HepG2 (cell line): ENCODE results near the gene PDLIM7. TPM values are rescaled to one million over a fixed set of nuclear protein-coding genes. Genes with fewer than 3 reads are reported as not detected.

ENCODE experiments used
- ATAC-seq: fragments of 200-7000 bp; cut with Tn5 transposase; 3 replicates; pipeline ENCODE4 v1.9.1; 2020; ENCODE audit warnings: mild to moderate bottlenecking, moderate library complexity
- BruUV-seq: library from RNA; stranded (reverse); fragments of 400-500 nt; replicated peaks from 2 replicates; lab custom pipeline; 2021; lab: Mats Ljungman, UMichigan
- CTCF ChIA-PET: fragments of 300-600 bp; formaldehyde crosslinking; extraction: SDS; loops from one replicate; lab custom pipeline; 2021; ENCODE audit warnings: low total read pairs, inconsistent platforms, low intra/inter-chr PET ratio; lab: Yijun Ruan, JAX
- POLR2A ChIA-PET: fragments of 350-600 bp; sonication (Branson Sonifier 250); formaldehyde crosslinking; loops from one replicate; lab custom pipeline; 2020; ENCODE audit warnings: antibody characterized with exemption, inconsistent platforms; lab: Yijun Ruan, JAX
- DNase-seq: peaks from one replicate; pipeline ENCODE4 v3.0.0-alpha.2; 2015; ENCODE audit warnings: low spot score
- FAIRE-seq: peaks from 3 replicates; lab custom pipeline; 2011; peaks lifted over from hg19 to GRCh38; lab: Jason Lieb, UNC
- H2AFZ ChIP-seq: one replicate; pipeline ENCODE4 v1.6.1; 2011; ENCODE audit warnings: low read length, inconsistent platforms
- H3K27ac ChIP-seq: fragments of 300-600 bp; 3 replicates; pipeline ENCODE4 v1.8.0; 2011; ENCODE audit warnings: mixed run types, mild to moderate bottlenecking, mixed read lengths, low read length, inconsistent platforms; ENCODE audit not compliant: insufficient read depth; ENCODE audit errors: extremely low read length
- H3K27me3 ChIP-seq, 2 experiments: fragments of 200-600 bp in 1 of 2; 2 replicates in 1 of 2; 3 replicates in 1 of 2; pipeline versions ENCODE4 v1.6.0 to v1.8.0; 2011; ENCODE audit warnings: low read length in 2 of 2, mild to moderate bottlenecking in 2 of 2, moderate library complexity in 2 of 2, inconsistent platforms in 1 of 2; ENCODE audit not compliant: insufficient read depth in 2 of 2, control insufficient read depth in 1 of 2
- H3K36me3 ChIP-seq, 2 experiments: fragments of 200-600 bp in 1 of 2; replicated peaks in 1 of 2; 2 replicates in 1 of 2; 3 replicates in 1 of 2; pipeline versions ENCODE4 v1.5.1 to v1.8.0; 2011; ENCODE audit warnings: low read length in 2 of 2, inconsistent platforms in 1 of 2; ENCODE audit not compliant: insufficient read depth in 2 of 2, control insufficient read depth in 1 of 2
- H3K4me1 ChIP-seq: 2 replicates; pipeline ENCODE4 v1.5.1; 2012; ENCODE audit warnings: low read length, inconsistent platforms; ENCODE audit not compliant: insufficient read depth
- H3K4me2 ChIP-seq: 2 replicates; pipeline ENCODE4 v1.6.0; 2011; ENCODE audit warnings: low read depth, low read length, inconsistent platforms
- H3K4me3 ChIP-seq, 3 experiments: fragments of 200-600 bp in 1 of 3; sonication (generic), shearing (Covaris generic) in 1 of 3; replicated peaks in 1 of 3; 2 replicates each; pipeline ENCODE4 v1.5.1; 2011 to 2016; ENCODE audit warnings: low read length in 3 of 3, inconsistent platforms in 2 of 3, low read depth in 2 of 3, mild to moderate bottlenecking in 2 of 3, control low read depth in 1 of 3, mixed read lengths in 1 of 3; ENCODE audit not compliant: insufficient read depth in 1 of 3
- H3K79me2 ChIP-seq: one replicate; pipeline ENCODE4 v1.6.1; 2011; ENCODE audit warnings: low read length, inconsistent platforms; ENCODE audit not compliant: insufficient read depth
- H3K9ac ChIP-seq: 2 replicates; pipeline ENCODE4 v1.6.0; 2011; ENCODE audit warnings: mild to moderate bottlenecking, low read depth, low read length, inconsistent platforms; ENCODE audit not compliant: insufficient read depth
- H3K9me3 ChIP-seq: 2 replicates; pipeline ENCODE4 v1.5.1; 2012; ENCODE audit warnings: mild to moderate bottlenecking, low read length
- H4K20me1 ChIP-seq: 2 replicates; pipeline ENCODE4 v1.6.0; 2011; ENCODE audit warnings: inconsistent platforms, mild to moderate bottlenecking, low read length, moderate library complexity; ENCODE audit not compliant: insufficient read depth
- ARNTL ChIP-seq: sonication (generic); formaldehyde crosslinking; IDR thresholded peaks from 2 replicates; pipeline ENCODE4 v1.4.0; 2020; ENCODE audit warnings: mild to moderate bottlenecking, missing genetic modification reagents
- ATF2 ChIP-seq: sonication (generic); formaldehyde crosslinking; IDR thresholded peaks from 2 replicates; pipeline ENCODE4 v1.4.0; 2020; ENCODE audit warnings: missing genetic modification reagents
- ETV6 ChIP-seq: sonication (generic); formaldehyde crosslinking; conservative IDR thresholded peaks from 2 replicates; pipeline ENCODE4 v1.4.0; 2020; ENCODE audit warnings: missing genetic modification reagents
- HDAC1 ChIP-seq: sonication (generic); formaldehyde crosslinking; IDR thresholded peaks from 2 replicates; pipeline ENCODE4 v1.5.1; 2020; ENCODE audit warnings: mild to moderate bottlenecking, missing genetic modification reagents
- KDM1A ChIP-seq: IDR thresholded peaks from 2 replicates; pipeline ENCODE4 v1.6.1; 2016; ENCODE audit warnings: missing compliant biosample characterization
- MAFK ChIP-seq, 2 experiments: IDR thresholded peaks in 1 of 2; conservative IDR thresholded peaks in 1 of 2; 2 replicates each; pipeline ENCODE4 v1.6.1; 2011; ENCODE audit warnings: improper control_type of control experiment in 2 of 2, low read length in 2 of 2
- ZFP1 ChIP-seq: IDR thresholded peaks from 2 replicates; pipeline ENCODE4 v1.6.1; 2016
- ZNF142 ChIP-seq: sonication (generic); formaldehyde crosslinking; IDR thresholded peaks from 2 replicates; pipeline ENCODE4 v1.4.0; 2020; ENCODE audit warnings: missing genetic modification reagents
- ZNF607 ChIP-seq: sonication (generic); formaldehyde crosslinking; IDR thresholded peaks from 2 replicates; pipeline ENCODE4 v1.5.1; 2020; ENCODE audit warnings: missing genetic modification reagents, mild to moderate bottlenecking, borderline replicate concordance
- ZNF724P ChIP-seq: sonication (generic); formaldehyde crosslinking; IDR thresholded peaks from 2 replicates; pipeline ENCODE4 v1.8.0; 2022; ENCODE audit warnings: missing genetic modification reagents, borderline replicate concordance
- whole genome bisulfite sequencing: methylation state at CpG from one replicate; pipeline ENCODE4 v1.1.6; 2017; ENCODE audit warnings: low lambda C conversion rate; 5-methylcytosine and 5-hydroxymethylcytosine counted together
- in situ Hi-C: cut with HindIII; loops from 2 replicates; pipeline ENCODE4 v1.10.0; 2017; ENCODE audit warnings: low pct_unique_long_range_greater_than_20kb; ENCODE audit not compliant: extremely low pct_ligation_motif_present
- intact Hi-C: fragments of 100-400 bp; cut with micrococcal nuclease; formaldehyde crosslinking; loops from one replicate; pipeline ENCODE4 v1.10.0; 2022; ENCODE audit not compliant: unreplicated experiment
- polyA plus RNA-seq, 8 experiments: library from polyadenylated mRNA; depleted of rRNA in 3 of 8; stranded (reverse) in 7 of 8; unstranded in 1 of 8; fragments of >200 nt; fragmentation: Illumina TruSeq in 4 of 8; extraction: Trizol in 4 of 8; gene quantifications; 2 replicates each; pipeline versions ENCODE4 v1.2.1 to v1.2.3, GENCODE V29; 2011 to 2016; ENCODE audit warnings: low read depth in 4 of 8, missing spikeins in 1 of 8, mixed read lengths in 1 of 8; ENCODE audit not compliant: insufficient read depth in 1 of 8
- total RNA-seq, 5 experiments: library from RNA; depleted of rRNA; stranded (reverse); fragments of >200 nt; fragmentation: Illumina TruSeq; extraction: Trizol; gene quantifications; 2 replicates each; pipeline ENCODE4 v1.2.3, GENCODE V29; 2016; ENCODE audit warnings: low read depth in 1 of 5
- TF ChIP-seq, protein P1 (sequence below): sonication (generic); formaldehyde crosslinking; IDR thresholded peaks from 2 replicates; pipeline ENCODE4 v1.4.0; 2020; ENCODE audit warnings: missing genetic modification reagents, low read depth, mild to moderate bottlenecking, borderline replicate concordance

The PDLIM7 gene
- total and polyA plus RNA-seq, 2 of the 13 experiments (the other 11 are each of a cell fraction or from before 2014, with no cell fraction given), result 21.1 to 31.3 TPM

- TF ChIP-seq ZNF142 (CRISPR knock-in tag), result no peak
- TF ChIP-seq, protein P1, sequence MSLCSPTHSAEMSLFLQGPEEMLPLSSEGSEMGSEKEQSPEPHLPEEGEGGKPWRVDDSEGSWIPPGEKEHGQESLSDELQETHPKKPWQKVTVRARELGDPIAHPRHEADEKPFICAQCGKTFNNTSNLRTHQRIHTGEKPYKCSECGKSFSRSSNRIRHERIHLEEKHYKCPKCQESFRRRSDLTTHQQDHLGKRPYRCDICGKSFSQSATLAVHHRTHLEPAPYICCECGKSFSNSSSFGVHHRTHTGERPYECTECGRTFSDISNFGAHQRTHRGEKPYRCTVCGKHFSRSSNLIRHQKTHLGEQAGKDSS (CRISPR knock-in tag), result no peak
- no peak for TF ChIP-seq ZNF724P
Measured at GRCh38 chr5:177528631-177529030, 31.2 kb upstream of the PDLIM7 start (continued).

- no peak for DNase-seq
- H3K79me2 ChIP-seq, result no peaks in the 10 kb centered on the region
- in situ Hi-C loops (no loop called here), intact Hi-C loops (no loop called here)
- FAIRE-seq, result no peak
- H3K4me2 ChIP-seq, result no peak overlapping the region
- no peak overlapping the region for H3K4me3 ChIP-seq
- H3K27ac ChIP-seq, result no peak overlapping the region
- ChIA-PET CTCF (no interaction called here), POLR2A (no interaction called here)
- TF ChIP-seq ARNTL (CRISPR knock-in tag) (no peak), ZFP1 (no peak), ZNF607 (CRISPR knock-in tag) (no peak), ATF2 (CRISPR knock-in tag) (no peak), ETV6 (CRISPR knock-in tag) (no peak), MAFK (conservative IDR thresholded peaks at IDR 0.05 in 1 of 2, IDR thresholded peaks at IDR 0.05 in 1 of 2; ENCODE audit: low read length in 2 of 2) (no peak), KDM1A (no peak), HDAC1 (CRISPR knock-in tag) (no peak)
- no peak for ATAC-seq
- no peaks in the 10 kb centered on the region for H3K4me1 ChIP-seq
- H3K36me3 ChIP-seq, result peaks cover 40 to 90% of the 10 kb centered on the region in 2 experiments
- no peaks in the 10 kb centered on the region for H3K27me3 ChIP-seq
- H2AFZ ChIP-seq, result no peak overlapping the region
- 94% methylated on average over 8 of the region's 8 CpGs for WGBS
- H4K20me1 ChIP-seq, result no peaks in the 10 kb centered on the region
- H3K9ac ChIP-seq, result no peak overlapping the region
- BruUV-seq, result no TSS peak
- no peaks in the 10 kb centered on the region for H3K9me3 ChIP-seq
Measured at GRCh38 chr5:177527595-177527994, 30.2 kb upstream of the PDLIM7 start.
